A673 (cell line): ENCODE data around the gene THRB.

Source experiments
- CTCF ChIP-seq: fragments of 300-800, 200-600 bp; sonication (generic); conservative IDR thresholded peaks from 2 replicates; pipeline ENCODE4 v1.5.1; 2017; ENCODE audit warnings: low read depth, mild to moderate bottlenecking, antibody characterized with exemption, low read length, moderate library complexity, mixed read lengths
- EZH2 ChIP-seq: fragments of 200-600 bp; sonication (generic); IDR thresholded peaks from 2 replicates; pipeline ENCODE4 v1.6.1; 2017; ENCODE audit warnings: borderline replicate concordance, low read depth, mild to moderate bottlenecking, mixed read lengths, antibody characterized with exemption, low read length; ENCODE audit not compliant: poor library complexity, severe bottlenecking

GRCh38 chr3:24500806-24501205 lies 6.2 kb upstream of the THRB start:
- TF ChIP-seq CTCF (no peak), EZH2 (no peak)
